ENCODE measurements around the gene FUT8.
"Not testable (repeated sequence)": the region's sequence is repeated elsewhere in the genome, so short reads cannot be mapped to it uniquely, and the experiment has no call there.

Gene FUT8

DNA sequence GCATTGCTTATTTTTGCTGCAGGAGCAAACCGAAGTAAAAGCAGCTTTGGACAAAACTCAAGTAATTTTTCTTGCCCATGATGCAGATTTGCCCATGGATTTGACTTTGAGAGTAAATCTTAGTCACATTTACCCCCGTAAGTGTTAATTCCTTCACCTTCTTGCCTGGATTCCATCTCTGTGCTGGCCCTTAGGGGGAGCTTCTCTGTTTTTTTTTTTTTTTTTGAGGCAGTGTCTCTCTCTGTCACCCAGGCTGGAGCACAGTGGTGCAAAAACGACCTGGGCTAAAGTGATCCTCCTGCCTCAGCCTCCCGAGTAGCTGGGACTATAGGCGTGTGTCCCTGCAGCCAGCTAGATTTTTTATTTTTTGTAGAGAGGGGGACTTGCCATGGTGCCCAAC is 210.2 kb downstream of the FUT8 start:
- no peak for DNase-seq (ENCODE audit: low read depth)

- no peak for DNase-seq (ENCODE audit: low read depth)
These were observed 211.2 kb downstream of the FUT8 start for GRCh38 chr14:65623759-65624158.

- DNase-seq (ENCODE audit: low read depth): no peak
These were observed 214.8 kb downstream of the FUT8 start for GRCh38 chr14:65627315-65627714.

DNA sequence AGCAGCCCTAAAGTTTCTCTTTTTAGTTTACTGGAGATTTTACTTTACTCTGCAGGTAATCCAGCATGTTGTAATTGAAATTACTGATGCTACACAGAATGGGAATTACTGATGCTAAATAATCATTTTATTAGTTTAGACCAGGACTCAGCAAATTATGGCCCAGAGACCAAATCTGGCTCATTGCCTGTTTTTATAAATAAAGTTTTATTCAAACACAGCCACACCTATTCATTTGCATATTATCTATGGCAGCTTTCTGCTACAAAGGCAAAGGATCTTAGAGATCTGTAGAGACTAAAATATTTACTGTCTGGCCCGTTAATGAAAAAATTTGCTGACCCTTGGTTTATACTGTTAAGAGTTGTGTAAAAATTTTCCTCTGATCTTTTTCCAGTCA is 216.1 kb downstream of the FUT8 start:
- no peak for DNase-seq (ENCODE audit: low read depth)

DNA sequence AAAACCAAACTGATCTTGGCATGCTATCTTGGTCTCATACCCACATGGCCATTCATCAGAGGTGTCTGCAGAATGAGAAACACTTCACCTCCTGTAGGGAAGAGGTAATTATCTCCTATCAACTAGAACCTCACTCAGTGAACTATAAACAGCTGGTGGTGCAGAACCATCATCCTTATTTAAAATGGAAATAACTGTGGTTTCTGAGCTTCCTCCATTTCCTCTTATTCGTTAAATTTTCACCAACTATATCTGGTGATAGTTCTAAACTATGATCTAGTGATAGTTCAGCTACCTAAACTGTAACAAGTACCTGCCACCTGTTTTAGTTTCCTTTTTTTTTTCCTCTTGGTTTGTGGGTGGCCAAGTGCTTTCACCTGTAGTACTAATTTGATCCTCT is 218.5 kb downstream of the FUT8 start:
- no peak for DNase-seq (ENCODE audit: low read depth)

DNA sequence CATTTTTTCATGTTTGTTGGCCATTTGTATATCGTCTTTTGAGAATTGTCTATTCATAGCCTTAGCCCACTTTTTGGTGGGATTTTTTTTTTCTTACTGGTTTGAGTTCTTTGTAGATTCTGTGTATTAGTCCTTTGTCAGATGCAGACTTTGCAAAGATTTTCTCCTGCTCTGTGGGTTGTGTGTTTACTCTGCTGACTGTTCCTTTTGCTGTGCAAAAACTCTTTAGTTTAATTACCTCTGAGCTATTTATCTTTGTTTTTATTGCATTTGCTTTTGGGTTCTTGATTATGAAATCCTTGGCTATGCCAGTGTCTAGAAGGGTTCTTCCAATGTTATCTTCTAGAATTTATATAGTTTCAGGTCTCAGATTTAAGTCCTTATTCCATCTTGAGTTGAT is 220.0 kb downstream of the FUT8 start:
- DNase-seq (ENCODE audit: low read depth): no peak

DNA sequence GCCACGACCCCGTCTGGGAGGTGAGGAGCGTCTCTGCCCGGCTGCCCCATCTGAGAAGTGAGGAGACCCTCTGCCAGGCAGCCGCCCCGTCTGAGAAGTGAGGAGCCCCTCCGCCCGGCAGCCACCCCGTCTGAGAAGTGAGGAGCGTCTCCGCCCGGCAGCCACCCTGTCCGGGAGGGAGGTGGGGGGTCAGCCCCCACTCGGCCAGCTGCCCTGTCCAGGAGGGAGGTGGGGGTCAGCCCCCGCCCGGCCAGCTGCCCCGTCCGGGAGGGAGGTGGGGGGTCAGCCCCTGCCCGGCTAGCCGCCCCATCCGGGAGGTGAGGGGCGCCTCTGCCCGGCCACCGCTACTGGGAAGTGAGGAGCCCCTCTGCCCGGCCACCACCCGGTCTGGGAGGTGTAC is 221.1 kb downstream of the FUT8 start:
- DNase-seq (ENCODE audit: low read depth): not testable (repeated sequence)

DNA sequence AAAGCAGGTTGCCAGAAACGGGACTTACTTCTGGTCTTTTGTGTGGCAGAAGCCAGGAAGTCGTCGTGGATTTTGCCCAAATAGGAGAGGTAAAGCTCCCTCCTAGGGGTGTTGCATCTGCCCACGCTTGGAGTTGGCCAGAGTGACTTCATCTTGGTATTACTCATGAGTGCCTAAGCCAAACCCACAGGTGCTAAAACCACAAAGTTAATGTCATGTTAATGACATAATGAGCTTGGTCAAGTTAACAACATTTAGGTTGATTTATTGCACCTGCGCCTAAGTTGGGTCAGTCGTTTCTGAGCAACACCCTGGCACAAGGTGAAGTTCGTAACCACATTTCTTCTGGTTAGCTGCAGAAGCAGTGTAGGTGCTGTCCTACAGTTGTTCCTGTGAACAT is 225.2 kb downstream of the FUT8 start:
- DNase-seq (ENCODE audit: low read depth): no peak

DNA sequence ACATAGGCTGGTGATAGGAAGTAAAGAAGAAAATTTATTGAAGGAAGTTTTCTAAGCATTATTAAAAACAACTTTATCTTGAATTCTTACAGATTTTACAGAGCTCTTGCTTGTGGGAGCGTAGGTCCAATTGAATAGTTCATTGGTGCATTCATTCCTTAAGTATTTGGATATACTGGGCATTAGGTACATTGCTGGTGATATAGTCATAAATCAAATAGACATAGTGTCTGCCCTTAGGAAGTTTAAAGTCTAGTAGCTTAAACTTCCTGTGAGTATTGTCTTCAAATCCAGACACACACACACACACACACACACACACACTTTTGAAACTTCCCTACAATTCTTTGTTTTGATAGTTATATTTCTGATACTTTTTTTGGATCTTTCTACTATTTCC is 226.7 kb downstream of the FUT8 start:
- DNase-seq (ENCODE audit: low read depth): no peak

GRCh38 chr14:65650826-65651225 is 238.3 kb downstream of the FUT8 start:
- no peak for DNase-seq (ENCODE audit: low read depth)

DNA sequence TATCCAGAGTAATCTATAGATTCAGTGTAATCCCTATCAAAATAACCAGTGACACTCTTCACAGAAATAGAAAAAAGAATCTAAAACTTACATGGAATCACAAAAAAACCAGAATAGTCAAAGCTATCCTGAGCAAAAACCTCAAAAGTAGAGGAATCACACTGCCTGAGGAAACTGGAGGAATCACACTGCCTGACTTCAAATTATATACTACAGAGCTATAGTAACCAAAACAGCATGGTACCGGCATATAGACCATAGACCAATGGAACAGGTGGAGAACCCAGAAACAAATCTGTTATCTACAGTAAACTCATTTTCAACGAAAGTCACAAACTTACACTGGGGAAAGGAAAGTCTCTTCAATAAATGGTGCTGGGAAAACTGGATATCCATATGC is 244.0 kb downstream of the FUT8 start:
- no peak for DNase-seq (ENCODE audit: low read depth)

- DNase-seq (ENCODE audit: low read depth): peak; percentile 43
These were observed 245.7 kb downstream of the FUT8 start for GRCh38 chr14:65658202-65658601.

DNA sequence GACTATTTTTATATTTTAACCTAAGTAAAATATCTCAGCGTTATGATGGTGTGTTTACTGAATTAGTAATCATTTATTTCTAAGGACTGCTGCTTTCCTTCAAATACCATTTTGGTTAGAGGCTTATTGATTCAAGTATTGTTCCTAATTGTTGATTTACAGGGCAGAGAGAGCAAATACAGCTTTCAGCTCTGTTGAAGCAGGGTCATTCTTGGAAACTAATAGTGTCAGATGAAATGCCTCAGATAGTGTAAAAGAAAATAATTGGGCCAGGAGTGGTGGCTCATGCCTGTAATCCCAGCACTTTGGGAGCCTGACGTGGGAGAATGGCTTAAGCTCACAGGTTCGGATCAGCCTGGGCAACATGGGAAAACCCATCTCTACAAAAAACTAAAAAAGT is 249.3 kb downstream of the FUT8 start:
- no peak for DNase-seq (ENCODE audit: low read depth)

DNA sequence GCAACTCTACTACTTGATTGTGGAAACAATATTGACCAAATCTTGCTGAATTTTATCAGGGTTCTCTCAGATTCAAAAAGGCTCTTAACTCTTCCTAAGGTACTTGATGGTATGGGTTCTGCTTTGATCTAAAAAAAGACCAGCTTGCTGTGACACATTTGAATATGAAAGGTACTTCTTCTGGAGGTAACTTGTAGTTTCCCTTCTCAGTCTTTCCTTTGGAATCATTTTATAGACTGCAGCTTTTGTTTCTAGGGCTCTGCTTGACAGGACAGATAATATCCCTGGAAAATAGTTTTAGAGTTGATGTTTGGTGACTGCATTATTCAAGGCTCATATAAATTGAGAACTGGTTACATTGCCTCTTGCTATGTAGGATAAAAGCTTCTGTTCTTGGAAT is 251.9 kb downstream of the FUT8 start:
- no peak for DNase-seq (ENCODE audit: low read depth)

DNA sequence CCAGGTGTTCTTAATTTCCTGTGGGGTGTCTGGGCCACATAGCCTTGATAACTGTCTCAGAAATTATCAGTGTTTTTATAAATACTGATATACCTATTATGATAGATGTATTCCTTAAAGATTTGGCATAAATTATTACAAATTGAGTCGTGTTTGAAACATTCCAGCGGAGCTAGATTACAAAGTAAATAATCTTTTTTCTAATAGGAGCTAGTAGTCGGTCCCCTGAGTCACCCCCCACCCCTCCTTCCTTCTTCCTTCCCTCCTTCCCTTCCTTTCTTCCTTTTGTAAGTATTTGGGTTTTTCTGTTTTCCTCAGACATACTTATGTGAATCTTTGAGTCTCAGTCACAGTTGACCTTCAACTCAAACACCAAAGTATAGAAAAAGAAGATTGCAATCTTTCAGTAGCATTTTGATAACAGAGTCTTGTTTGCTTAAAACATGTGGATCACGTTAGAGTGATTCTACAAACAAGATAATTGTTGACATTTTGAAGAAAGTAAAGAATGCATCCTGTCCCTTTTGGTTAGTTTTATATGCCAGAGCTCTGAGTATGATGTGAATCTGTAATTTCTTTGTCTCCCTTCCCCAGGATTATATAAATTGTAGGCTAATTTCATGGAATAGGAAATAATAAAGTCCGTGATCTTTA is 264.0 kb downstream of the FUT8 start:
- DNase-seq (ENCODE audit: low read depth): no peak

DNA sequence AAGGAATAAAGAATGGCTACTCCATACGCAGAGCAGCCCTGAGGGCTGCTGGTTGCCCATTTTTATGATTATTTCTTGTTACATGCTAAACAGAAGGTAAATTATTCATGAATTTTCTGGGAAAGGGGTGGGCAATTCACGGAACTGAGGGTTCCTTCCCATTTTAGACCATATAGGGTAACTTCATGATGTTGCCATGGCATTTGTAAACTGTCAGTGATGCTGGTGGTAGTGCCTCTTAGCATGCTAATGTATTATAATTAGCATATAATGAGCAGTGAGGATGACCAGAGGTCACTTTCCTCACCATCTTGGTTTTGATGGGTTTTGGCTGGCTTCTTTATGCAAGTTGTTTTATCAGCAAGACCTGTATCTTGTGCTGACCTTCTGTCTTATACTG is 273.0 kb downstream of the FUT8 start:
- no peak for DNase-seq (ENCODE audit: low read depth)

GRCh38 chr14:65686761-65687160 is 274.2 kb downstream of the FUT8 start:
- no peak for DNase-seq (ENCODE audit: low read depth)

- no peak for DNase-seq (ENCODE audit: low read depth)
These were observed 276.5 kb downstream of the FUT8 start for GRCh38 chr14:65689070-65689469.

DNA sequence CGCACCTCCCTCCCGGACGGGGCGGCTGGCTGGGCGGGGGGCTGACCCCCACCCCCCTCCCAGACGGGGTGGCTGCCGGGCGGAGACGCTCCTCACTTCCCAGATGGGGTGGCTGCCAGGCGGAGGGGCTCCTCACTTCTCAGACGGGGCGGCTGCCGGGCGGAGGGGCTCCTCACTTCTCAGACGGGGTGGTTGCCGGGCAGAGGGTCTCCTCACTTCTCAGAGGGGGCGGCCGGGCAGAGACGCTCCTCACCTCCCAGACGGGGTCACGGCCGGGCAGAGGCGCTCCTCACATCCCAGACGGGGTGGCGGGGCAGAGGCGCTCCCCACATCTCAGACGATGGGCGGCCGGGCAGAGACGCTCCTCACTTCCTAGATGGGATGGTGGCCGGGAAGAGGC is 280.0 kb downstream of the FUT8 start:
- DNase-seq (ENCODE audit: low read depth): not testable (repeated sequence)

DNA sequence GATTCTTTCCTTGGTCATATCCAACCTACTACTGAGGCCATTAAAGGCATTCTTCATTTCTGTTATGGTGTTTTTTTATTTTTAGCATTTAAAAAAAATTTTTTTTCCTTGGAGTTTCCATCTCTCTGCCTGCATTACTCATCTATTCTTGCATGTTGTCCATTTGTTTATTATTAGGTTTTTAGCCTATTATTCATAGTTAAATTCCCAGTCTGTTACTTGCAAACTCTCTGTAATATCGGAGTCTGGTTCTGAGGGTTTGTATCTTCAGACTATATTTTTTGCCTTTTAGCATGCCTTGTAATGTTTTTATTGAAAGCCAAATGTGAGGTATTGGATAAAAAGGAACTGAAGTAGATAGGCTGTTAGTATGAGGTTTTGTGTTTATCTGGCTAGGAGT is 284.3 kb downstream of the FUT8 start:
- DNase-seq (ENCODE audit: low read depth): no peak

- DNase-seq (ENCODE audit: low read depth): no peak
These were observed 291.0 kb downstream of the FUT8 start for GRCh38 chr14:65703521-65703920.

DNA sequence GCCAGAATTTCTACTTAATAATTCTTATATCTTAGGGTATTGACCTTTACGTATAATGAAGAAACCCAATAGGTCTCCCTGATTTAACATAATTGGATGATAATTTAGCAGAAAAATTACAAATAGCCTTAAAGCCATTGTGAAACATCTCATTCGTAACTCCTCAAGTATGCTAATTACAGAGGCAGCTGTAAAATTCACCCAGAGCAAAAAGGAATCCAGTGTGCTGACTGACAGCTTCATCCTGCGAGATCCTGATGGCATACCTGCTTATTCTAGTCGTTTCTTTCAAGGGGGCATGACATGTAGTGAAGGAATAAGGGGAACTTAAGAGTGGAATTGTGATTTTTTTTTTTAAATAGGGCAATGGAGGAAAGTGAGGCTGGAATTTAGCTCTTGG is 291.5 kb downstream of the FUT8 start:
- DNase-seq (ENCODE audit: low read depth): no peak

DNA sequence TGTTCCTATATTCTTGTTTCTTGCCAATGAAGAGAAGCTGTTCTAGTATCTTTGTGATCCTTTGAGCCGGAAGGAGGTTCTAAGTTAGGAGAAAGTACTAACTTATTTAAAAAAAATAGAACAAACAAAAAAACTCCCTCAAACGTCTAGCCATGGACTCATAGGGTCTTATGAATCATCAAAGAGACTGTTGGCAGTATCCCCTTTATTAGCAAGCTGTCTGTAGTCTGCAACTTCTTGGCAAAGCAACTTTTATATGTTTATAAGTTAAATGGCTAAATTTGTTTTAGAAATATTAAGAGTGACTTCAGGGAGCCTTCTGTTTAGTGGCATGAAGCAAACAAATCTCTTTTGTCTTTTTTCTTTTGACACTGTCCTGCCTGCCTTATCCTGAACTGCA is 291.9 kb downstream of the FUT8 start:
- DNase-seq (ENCODE audit: low read depth): no peak

- DNase-seq (ENCODE audit: low read depth): no peak
These were observed 292.3 kb downstream of the FUT8 start for GRCh38 chr14:65704850-65705249.

- DNase-seq (ENCODE audit: low read depth): no peak
These were observed 297.0 kb downstream of the FUT8 start for GRCh38 chr14:65709576-65709975.

All from GM04503 (cell line).